ENCODE data around the gene AASDHPPT. TPM values are rescaled to one million over a fixed set of nuclear protein-coding genes. Genes with fewer than 3 reads are reported as not detected.

AASDHPPT gene
- total and polyA plus RNA-seq, 9 of the 15 experiments (the other 6 are each of a cell fraction or from before 2014, with no cell fraction given) = 48.7 to 115 (median 69.0) TPM

GRCh38 chr11:106086850-106087249, 9.4 kb downstream of the AASDHPPT start:
- Histone ChIP-seq H3K4me3 (no peak overlapping the region), H3K9ac (ENCODE audit: insufficient read depth in 1 of 2, low read depth in 2 of 2, low read length in 2 of 2) (no peak overlapping the region), H2AFZ (ENCODE audit: low read depth, low read length) (no peak overlapping the region), H3K4me2 (ENCODE audit: insufficient read depth, low read length) (peak overlapping the region; percentile 22), H3K27ac (ENCODE audit: extremely low read depth, low read depth, low read length) (peak overlapping the region; percentile 59; the same call in 2 of the 3 replicates), H3K9me3 (replicated peaks; ENCODE audit: control insufficient read depth, insufficient read depth, low read depth, low read length) (no peaks in the 10 kb centered on the region), H4K20me1 (replicated peaks; ENCODE audit: control insufficient read depth, insufficient read depth, low read length) (no peaks in the 10 kb centered on the region; the same call in 1 of the 2 replicates), H3K27me3 (ENCODE audit: control insufficient read depth in 2 of 2, insufficient read depth in 2 of 2, low read length in 2 of 2) (no peaks in the 10 kb centered on the region), H3K4me1 (replicated peaks in 1 of 2; ENCODE audit: control insufficient read depth in 2 of 2, insufficient read depth in 2 of 2, low read length in 2 of 2) (peaks cover 0 to 6% of the 10 kb centered on the region in 2 experiments; a peak in 2 of 5 replicates), H3K9me1 (ENCODE audit: control insufficient read depth, insufficient read depth, low read length) (no peaks in the 10 kb centered on the region), H3K36me3 (ENCODE audit: control insufficient read depth, insufficient read depth, low read length) (peaks cover 86% of the 10 kb centered on the region), H3K79me2 (ENCODE audit: control insufficient read depth, insufficient read depth, low read length) (peaks cover 96% of the 10 kb centered on the region)
- DNase-seq (ENCODE audit: extremely low read depth in 1 of 4, low spot score in 3 of 4) = no peak
- intact Hi-C loops (cut with micrococcal nuclease) (no loop called here), in situ Hi-C loops (cut with MboI) (no loop called here)
- FAIRE-seq = no peak
- ChIA-PET CTCF (ENCODE audit: low intra/inter-chr PET ratio) (no interaction called here), POLR2A (interaction anchor here (1.0 kb wide), 1 partner anchor 8 kb away, joined by 4 read pairs; no protein-coding TSS in a partner anchor)
- WGBS (ENCODE audit: insufficient coverage, low coverage, missing lambda C conversion rate) = 45% methylated on average over 2 of the region's 2 CpGs
- TF ChIP-seq ZBTB7A (IDR thresholded peaks at IDR 0.05; ENCODE audit: borderline replicate concordance, control insufficient read depth, low read depth, low read length) (no peak), PTRF (tag; IDR thresholded peaks at IDR 0.05) (no peak), TARDBP (IDR thresholded peaks at IDR 0.05) (no peak), ZBED1 (IDR thresholded peaks at IDR 0.05) (no peak), ZNF445 (CRISPR knock-in tag; IDR thresholded peaks at IDR 0.05; ENCODE audit: low read depth) (no peak), ETV5 (CRISPR knock-in tag; IDR thresholded peaks at IDR 0.05; ENCODE audit: low read depth) (no peak), SRSF3 (IDR thresholded peaks at IDR 0.05; ENCODE audit: insufficient read depth, low read length) (no peak), XRCC5 (IDR thresholded peaks at IDR 0.05; ENCODE audit: low read depth, low read length) (no peak), CREB1 (IDR thresholded peaks at IDR 0.05) (no peak), CREB1 (CRISPR knock-in tag; IDR thresholded peaks at IDR 0.05) (no peak)
- BruUV-seq (replicated peaks) = no TSS peak
- ATAC-seq = peak; percentile 68

All from K562 (cell line).